Stimulated activated CD8-positive, alpha-beta memory T cell treated with anti-CD3 and anti-CD28 coated beads, Interleukin-7, amount 100 ng/mL, for 24 hours (primary cell): ENCODE results near the gene OTUD3.
"Not testable (repeated sequence)": the region's sequence is repeated elsewhere in the genome, so short reads cannot be mapped to it uniquely, and the experiment has no call there.

Source experiments
- DNase-seq: peaks from one replicate; pipeline ENCODE4 v3.0.0-alpha.2; 2020; ENCODE audit warnings: low read depth

OTUD3 gene, protein sequence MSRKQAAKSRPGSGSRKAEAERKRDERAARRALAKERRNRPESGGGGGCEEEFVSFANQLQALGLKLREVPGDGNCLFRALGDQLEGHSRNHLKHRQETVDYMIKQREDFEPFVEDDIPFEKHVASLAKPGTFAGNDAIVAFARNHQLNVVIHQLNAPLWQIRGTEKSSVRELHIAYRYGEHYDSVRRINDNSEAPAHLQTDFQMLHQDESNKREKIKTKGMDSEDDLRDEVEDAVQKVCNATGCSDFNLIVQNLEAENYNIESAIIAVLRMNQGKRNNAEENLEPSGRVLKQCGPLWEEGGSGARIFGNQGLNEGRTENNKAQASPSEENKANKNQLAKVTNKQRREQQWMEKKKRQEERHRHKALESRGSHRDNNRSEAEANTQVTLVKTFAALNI

DNA sequence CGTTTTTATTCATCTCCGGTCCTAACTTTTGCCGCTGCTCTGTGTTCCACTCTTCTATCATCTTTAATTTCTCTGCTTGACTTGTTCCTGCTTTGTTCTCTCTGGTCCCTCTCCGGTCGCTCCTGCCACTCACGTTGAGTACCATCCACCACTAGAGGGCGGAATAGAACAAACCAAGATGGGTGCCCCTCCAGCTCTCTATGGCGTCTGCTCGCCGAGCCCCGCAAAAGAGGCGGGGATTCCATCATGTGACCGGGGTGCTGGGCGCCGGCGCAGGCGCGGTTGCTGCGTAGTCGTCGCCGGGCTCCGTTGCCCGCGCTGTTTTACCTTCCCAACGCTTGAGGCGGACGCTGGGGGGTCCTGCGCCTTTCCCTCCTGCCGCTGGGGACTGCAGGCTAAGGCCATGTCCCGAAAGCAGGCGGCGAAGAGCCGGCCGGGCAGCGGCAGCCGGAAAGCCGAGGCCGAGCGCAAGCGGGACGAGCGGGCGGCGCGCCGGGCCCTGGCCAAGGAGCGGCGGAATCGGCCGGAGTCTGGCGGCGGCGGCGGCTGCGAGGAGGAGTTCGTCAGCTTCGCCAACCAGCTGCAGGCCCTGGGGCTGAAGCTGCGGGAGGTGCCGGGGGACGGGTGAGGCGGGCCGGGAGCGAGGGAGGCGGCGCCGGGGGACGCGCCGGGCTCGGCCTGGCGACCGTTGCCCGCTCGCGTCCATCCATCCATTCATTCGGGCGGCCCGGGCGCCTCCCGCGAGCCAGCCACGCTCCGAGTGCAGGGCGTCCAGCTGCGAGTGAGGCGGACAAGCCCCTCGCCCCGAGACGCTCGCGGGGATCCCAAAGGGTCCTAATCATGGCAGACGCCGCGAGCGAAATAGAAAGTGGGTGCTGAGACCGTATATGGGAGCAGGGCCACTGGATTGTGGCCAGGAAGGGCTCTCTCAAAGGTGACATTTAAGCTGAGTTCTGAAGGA is at the start of gene OTUD3:
Gene OTUD3, plus strand, starts transcription at position 285 of the 961 bp plus-strand sequence. Its CDS starts 119 bp downstream, at position 404.
- DNase-seq = peak; percentile 86

DNA sequence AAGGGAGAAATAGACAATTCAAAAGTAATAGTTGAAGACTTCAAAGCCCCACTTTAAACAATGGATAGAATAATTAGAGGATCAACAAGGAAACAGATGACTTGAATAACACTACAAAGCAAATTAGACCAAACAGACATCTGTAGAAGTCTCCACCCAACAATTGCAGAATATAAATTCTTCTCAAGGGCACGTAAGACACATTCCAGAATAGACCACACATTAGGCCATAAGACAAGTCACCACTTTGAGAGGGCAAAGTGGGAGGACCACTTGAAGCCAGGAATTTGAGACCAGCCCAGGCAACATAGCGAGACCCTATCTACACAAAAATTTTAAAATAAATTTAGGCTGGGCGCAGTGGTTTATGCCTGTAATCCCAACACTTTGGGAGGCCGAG is 46.6 kb upstream of the OTUD3 start:
- DNase-seq = no peak

DNA sequence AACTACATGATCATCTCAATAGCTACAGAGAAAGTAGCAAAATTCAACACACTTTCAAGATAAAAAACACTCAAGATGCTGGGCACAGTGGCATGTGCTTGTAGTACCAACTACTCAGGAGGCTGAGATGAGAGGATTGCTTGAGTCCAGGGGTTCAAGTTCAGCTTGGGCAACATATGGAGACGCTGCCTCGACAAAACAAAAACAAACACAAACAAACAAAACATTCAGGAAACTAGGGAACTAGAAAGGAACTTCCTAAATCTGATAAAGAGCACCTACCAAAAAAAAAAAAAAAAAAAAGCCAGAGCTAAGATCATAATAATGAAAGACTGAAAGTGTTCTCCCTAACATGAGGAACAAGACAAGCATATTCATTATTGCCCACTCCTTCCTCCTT is 44.3 kb upstream of the OTUD3 start:
- DNase-seq = no peak

DNA sequence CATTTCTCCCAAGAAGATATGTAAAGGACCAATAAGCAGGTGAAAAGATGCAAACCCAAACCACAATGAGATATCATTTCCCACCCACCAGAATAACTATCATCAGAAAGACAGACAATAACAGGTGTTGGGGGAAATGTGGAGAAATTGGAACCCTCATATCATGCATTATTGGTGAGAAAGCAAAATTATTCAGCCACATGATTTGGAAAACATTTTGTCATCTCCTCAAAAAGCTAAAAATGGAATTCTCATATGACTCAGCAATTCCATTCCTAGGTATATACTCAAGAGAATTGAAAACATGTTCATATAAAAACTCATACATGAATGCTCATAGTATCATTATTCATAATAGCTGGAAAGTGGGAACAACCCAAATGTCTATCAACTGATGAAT is 42.0 kb upstream of the OTUD3 start:
- DNase-seq = no peak

DNA sequence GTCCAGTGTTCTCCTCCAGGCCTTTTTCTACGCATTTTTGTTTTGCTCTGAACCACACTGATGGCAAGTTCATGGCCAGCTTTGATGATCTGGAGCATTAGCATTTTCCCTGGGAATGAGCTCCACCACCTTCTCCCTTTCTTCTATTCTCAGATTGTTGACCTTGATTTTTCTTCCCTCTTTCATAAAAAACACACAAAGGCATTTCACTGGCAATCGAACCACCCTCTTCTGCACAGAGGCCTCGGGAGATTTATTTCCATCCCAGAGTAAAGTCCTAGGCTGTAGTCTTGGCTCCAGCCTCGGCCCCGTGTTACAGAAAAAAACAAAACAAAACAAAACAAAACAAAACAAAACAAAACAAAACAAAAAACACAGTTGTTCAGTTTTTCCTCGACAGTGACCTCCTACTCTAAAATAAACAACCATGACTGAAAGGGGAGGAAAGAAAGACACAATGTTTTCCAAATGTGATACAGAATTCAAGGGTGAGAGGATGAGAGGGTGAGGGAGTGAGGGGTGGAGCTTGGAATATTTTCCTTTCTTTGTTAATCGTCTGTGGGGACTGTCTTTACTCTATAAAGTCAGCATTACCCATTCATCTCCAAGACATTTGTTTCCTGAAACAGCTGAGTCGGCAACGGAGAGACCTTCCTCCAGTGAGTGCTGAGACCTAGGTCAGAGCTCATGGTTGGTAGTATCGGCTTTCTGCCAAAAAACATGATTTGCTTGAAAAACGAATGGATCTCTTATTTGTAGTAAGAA is 37.3 kb upstream of the OTUD3 start:
- DNase-seq = no peak

DNA sequence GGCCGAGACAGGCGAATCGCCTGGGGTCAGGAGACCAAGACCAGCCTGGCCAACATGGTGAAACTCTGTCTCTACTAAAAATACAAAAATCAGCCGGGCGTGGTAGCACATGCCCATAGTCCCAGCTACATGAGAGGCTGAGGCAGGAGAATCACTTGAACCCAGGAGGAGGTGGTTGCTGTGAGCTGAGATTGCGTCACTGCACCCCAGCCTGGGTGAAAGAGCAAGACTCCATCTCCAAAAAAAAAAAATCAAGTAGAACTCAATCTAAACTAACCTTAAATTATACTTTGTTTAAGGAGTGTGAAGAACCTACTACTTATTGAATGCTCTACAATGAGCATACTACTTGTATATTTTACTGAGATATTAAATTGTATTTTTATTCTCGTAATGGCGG is 36.6 kb upstream of the OTUD3 start:
- DNase-seq = no peak

DNA sequence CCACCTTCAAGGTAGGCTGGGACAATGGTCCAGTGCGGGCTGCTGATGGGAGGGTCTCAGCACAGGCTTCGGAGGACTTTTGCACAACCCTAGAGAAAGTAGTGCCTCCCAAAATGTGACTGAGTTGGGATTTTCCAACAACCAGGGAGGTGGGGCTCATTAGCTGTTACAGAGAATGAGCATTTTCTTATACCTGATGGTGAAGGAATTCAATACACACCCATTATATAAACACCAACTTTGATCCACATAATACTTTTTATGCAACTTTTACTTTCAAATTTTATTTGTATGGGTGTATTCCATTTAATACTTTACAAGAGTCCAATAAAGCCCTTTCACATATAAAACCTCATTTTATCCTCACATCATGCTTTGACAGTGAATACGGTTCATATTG is 35.9 kb upstream of the OTUD3 start:
- DNase-seq = no peak

DNA sequence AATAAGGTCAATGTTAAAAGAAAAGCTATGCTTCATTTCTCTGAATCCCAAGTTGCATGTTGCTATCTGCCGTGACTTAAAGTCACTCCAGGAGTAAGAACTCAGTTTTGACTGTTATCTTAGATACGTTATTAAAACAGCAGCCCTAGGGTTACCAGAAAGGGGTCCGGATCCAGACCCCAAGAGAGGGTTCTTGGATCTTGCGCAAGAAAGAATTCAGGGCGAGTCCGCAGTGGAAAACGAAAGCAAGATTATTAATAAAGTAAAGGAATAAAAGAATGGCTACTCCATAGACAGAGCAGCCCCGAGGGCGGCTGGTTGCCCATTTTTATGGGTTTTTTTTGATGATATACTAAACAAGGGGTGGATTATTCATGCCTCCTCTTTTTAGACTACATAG is 34.9 kb upstream of the OTUD3 start:
- DNase-seq = not testable (repeated sequence)

DNA sequence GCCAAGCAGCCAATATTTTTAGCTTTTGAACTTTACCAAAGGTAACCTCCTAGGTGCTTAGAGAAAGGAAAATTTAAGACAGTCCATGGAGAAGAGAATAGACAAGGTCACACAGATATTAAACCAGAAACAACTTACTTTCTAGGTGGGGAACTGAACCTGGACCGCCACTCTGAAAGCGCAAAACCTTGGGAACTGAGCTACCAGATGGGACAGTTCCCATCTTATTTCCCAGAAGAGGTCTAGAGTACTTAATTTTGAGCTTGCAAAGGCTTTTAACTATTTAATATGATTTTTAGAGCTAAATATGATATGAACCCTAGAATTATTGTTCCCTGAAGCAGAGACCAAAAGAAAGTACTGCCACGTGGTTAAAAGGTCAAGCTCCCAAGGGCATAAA is 32.9 kb upstream of the OTUD3 start:
- not testable (repeated sequence) for DNase-seq

DNA sequence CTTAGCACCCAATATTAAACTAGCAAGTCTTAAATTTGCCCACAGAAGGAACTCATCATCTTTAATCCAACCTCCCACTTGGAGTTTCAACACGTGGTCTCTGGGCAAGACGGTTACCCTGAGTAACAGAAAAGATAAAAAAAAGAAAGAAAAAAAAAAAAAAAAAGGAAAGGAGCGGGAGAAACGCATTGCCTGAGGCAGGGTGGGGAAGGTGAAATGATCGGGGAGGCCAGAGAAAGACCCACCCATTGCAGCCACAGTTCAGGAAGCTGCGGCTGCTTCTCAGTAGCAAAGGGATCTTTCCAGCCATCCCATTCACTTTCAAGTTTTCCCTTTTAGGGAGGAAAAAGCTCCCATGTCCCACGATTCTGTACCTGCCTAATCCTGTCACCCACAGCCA is 32.0 kb upstream of the OTUD3 start:
- DNase-seq = no peak

DNA sequence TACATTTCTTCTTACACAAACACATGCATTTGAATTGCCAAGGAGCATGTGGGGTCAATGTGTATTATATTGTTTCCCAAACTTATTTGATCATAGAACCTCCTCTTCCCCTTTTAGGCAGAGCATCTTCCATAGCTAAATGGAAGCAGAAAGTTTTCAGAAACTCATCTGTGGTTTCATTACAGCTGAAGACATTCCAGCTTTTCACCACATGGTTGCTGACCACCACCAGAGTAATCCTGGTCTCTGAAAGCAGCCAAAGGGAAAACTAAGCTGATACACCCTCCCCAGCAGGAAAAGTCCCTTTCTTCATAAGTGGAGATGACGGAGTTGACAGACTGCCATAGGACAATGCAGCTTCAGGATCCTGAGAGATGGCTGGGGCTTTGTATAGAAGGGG is 30.2 kb upstream of the OTUD3 start:
- no peak for DNase-seq

DNA sequence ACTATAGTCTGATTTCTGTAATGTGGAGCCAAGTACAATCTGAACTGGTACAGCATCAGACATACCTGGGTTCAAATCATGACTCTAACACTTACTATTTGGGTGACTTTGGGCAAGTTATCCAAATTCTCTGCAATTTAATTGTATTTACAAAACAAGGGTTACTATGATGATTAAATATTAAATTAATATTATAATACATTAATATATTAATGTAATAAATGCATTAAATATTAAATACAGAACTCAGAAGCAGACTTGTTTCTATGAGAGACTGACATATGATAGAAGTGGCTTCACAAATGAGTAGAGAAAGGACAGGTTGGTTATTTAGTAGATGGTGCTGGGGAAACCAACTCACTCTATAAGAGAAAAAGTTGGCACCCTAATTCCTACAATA is 27.3 kb upstream of the OTUD3 start:
- DNase-seq = no peak

DNA sequence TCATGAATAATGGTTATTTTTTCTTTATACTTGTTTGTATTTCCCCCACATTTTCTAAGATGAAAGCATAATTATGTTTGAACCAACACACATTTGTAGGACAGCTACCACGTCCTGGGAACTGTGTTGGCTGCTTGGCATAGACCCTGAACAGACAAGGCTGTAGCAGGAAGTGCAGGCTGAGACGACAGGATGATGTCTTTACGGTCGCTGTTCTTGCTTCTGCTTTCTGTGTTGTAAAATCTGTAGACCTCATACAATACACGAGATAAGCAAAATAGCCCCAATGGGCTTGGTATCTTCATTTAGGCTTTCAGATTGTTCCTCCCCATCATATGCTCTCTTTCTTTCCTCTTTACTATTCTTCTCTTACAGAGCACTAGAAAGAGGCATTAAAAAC is 23.3 kb upstream of the OTUD3 start:
- DNase-seq = no peak

DNA sequence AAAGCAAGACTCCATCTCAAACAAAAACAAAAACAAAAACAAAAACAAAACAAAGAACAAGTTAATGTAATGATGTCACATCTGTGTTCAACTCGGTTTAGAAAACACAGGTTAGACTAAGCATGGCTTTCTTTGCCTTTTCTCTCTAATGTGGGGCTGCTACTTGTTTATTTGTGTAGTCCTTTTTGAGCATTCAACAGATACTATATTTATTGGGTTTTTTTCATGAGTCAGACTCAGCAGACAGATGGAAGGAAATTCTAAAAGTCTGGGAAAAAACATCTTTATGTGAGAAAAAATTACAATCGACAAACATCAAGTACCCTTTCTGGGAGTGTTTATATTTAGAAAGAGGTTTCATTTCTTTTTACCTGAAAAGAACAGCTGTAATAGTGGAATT is 22.3 kb upstream of the OTUD3 start:
- no peak for DNase-seq

DNA sequence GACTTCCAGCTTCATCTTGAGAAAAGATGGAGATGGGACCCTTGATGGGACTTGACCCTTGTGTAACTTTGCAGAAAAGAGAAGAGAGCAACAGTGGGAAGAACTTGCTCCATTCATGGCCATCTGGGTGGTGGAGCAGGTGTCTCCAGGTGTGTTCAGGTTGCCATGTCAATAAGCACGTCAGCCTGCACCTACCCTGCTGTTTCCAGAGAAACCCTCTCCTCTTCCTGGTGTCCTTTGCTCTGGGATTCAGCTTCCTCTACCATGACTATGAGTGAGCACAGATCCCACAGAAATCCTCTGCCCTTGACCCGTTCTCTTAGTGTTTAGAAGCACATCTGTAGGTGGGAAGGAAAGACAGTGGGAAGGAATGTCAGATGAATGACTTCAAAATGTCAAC is 21.8 kb upstream of the OTUD3 start:
- DNase-seq = no peak

DNA sequence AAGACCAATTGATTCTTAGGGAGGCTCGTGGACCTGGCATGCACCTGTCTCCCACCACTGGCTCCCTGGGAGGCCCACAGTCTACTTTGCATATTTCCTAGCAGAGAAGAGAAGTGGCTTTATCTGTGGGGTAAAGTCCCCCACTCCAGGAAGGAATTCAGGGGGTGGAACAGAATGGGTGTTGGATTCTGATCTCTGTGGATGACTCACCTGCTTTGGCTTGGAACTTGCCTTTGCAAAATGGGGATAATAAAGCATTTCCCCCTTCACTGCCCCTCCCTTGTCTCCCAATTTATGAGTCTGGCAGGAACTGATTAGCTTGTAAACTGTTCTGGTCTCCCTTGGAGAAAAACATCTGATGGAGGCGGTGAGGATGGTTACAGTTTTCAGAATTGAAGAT is 21.2 kb upstream of the OTUD3 start:
- DNase-seq = no peak

DNA sequence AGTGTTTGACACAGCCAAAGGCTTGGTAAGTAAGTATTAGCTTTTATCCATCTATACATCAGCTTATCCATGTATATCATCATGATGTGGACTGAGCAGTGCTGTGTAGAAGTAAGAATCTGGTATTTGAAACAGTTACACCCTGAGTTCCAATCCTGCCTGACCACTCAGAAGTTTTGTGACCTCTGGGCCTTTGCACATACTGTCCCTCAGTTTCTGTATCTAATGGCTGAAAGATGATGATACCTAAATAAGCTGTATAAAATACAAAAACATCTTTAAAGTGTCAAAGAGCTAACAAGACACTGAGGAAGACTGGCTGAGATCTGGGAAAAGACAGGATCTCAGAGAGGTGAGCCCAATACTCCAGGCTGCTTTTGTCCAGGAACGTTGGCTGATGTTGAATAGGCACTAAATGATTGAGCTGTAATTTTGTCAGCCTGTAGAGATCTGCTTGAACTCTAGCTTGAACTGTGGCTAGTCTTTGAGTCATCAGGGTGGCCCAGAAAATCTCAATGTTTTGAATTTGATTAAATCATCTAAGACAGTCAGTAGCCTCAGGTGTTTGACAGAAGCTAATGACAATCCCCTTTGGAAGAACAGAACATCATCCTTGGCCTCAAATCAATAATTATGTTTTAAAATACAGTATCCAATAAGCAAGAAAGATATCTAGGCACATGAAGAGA is 20.2 kb upstream of the OTUD3 start:
- DNase-seq = no peak

DNA sequence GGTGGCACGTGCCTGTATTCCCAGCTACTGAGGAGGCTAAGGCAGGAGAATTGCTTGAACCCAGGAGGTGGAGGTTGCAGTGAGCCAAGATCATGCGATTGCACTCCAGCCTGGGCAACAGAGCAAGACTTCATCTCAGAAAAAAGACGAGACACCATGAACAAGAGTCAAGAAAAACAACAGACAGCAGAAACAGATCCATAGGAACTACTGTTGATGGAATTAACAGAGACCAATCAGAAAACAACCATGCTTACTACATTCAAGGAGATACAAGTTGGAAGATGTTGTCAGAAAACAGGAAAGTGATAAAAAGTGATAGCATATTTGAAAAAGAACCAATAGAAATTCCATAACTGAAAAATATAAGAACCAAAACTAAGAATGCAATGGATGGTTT is 19.3 kb upstream of the OTUD3 start:
- no peak for DNase-seq

DNA sequence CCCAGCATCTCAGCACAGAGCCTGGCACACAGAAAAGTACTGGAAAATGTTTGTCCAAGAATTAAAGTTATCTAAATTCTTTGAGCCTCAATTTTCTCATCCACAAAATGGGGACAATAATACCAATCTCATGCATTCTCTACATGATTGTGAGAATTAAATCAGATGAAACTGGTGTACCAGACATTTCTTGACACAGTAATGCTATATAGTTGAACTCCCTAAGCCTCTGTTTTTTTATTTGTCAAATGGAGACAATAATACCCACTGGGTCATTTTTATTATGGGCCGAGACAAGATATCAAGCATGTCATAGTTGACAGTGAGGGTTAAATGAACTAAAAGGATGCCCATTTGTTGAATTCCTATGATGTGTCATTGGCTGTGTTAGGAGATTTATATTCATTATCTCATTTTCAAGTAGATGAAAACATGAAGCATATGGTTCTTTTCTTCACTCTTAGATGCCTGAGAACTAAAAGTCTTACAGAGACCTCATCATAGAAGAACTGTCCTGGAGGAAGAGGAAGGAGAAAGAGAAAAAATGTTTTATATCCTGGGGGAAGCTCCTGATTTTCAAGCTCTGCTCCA is 17.5 kb upstream of the OTUD3 start:
- no peak for DNase-seq

DNA sequence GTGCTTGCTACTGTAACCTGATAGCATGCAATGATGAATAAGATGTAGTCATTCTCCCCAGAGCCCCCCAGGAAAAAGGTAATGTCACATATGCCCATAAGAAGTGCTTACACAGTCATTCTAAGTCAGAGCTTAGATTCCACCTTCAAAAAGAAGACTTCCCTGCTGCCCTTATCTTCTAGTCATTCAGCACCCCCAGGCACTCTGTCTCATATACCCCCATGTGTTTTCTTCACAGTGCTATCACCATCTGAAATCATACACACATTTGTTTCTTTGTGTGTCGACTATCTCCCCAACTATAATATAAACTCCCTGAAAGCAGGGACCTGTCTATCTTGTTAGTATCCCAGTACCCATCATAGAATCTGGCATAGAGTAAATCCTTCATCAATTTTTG is 16.2 kb upstream of the OTUD3 start:
- DNase-seq = no peak

DNA sequence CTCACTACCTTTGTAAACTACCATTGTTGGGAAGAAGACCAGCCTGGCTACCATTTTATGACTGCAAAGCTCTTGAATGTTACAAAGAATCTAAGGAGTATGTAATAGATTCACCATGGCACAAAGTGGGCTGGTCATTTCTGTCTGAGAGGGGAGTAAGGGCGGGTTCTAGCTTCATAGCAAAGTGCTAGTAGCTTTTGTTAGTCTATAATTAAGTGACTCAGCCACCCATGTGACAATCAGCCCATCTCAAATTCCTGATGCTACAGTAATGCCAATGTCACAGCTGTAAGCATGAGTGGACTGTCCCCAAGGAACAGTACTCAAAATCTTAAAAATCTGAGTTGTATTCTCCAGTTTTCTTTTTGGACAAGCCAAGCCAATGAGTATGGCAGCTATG is 15.4 kb upstream of the OTUD3 start:
- no peak for DNase-seq
